Measurements from ENCODE around the gene CCDC187.

The CCDC187 gene

DNA sequence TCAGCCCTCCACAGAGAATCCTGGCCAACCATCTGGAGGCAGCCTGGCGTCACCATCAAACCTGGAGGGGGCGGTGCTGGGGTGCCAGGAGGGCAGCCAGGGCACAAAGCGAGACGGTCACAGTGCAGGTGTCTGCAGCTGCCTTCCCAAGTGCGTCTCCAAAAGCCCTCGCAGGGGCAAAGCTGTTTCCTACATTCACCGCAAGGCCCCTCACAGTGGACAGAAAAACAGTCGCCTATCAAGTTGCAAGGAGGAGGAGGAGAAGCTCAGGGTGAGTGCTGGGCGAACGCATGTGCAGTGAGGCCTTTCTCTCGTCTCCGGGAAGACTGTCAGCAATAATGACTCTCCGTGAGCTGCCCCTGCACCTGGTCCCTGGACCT lies 81.0 kb downstream of the CCDC187 start:
- no peak for DNase-seq

DNA sequence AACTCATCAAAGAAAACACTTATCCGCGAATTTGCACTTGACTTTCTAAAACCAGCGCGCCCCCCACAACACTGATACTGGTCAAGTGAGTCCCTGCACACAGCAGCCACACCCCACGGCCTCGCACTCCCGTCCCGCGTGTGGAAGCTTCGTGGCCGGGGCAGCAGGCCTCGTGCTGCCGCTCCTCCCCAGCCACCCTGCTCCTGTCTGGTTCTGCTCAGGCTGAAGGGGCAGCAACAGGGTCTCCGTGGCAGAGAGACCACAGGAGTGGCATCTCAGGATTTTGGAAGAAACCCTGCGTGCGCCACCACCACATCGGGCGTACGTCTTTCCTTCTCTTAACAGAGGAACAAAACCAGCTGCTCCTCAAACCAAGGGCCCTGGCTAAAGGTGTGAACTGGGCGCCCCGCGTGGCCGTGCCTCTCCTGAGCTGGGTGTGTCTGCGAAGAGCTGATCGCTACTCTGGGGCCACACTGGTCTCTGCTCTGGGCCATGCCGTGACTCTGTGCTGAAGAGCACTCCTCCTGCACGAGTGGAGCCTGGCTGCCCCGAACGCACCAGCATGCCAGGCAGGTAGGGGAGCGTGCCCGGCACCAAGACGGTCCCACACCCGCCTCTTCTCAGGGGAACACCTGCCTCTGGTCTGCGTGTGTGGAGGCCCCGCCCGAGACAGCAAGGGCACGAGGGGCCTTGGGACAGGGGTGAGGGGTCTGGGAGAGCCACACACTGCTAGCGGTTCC lies 81.6 kb downstream of the CCDC187 start:
- no peak for DNase-seq

DNA sequence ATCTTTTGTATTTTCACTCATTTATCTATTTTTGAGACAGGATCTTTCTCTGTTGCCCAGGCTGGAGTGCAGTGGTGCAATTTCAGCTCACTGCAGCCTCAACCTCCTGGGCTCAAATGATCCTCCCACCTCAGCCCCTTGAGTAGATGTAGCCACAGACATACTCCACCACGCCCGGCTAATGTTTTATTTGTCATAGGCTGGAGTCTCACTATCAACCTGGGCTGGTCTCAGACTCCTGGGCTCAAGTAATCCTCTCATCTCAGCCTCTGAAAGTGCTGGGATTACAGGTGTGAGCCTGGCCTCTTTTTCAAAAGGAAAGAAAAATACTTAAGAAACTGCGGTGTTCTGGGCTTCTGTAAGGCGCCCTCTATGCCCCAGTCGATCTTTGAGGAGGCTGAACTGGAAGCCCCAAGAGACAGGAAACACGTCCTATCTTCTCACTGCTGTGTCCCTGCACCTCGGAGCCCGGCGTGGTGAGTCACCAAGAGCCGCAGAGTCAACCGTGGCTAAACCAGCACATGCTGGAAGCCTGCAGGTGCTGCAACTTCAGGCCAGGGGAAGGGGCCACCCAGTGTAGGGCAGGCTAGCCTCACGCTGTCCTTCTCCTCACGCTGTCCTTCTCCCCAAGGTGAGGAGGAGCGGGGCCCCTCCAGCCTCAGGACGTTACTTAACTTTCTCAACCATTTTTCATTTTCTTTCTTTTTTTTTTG lies 83.7 kb downstream of the CCDC187 start:
- DNase-seq = no peak

DNA sequence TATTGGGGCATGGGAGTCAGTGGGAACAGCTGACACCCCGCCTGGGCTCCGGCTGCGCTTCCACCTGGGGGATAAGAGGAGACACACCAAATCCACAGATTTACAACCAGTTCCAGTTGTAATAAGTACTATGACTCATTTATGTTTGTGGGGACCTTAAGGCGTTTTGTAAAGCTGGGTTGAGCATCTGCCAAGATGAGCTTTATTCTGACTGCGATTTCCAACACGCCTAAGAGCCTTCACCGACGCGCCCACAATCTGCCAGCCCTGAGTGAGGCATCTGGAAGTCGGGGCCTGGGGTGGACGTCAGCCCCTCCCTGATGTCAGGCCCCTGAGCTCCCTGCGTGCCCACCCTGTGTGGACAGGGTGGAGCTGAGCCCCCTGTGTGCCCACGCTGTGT lies 84.6 kb downstream of the CCDC187 start:
- peak; percentile 94 to 99 for DNase-seq

DNA sequence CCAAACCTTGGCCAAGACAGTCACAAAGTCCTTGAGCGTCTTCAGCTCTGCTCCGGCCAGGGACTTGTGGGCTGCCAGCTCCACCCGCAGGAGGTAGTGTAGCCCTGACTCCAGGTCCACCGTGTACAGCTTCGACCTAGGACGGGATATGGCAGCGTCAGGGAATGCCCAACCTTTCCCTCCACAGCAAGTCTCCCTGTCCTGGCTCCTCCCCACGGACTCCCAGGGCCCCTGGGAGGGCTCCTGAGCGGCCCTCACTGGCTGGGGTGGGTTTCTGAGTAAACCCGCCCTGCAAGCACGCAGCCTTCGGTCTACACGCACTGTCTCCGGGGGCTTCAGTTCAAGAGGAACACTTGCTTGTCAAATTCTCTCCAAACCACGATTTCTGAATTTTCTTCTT lies 85.2 kb downstream of the CCDC187 start:
- peak in 1 of 2 experiments; percentile 20 for DNase-seq

DNA sequence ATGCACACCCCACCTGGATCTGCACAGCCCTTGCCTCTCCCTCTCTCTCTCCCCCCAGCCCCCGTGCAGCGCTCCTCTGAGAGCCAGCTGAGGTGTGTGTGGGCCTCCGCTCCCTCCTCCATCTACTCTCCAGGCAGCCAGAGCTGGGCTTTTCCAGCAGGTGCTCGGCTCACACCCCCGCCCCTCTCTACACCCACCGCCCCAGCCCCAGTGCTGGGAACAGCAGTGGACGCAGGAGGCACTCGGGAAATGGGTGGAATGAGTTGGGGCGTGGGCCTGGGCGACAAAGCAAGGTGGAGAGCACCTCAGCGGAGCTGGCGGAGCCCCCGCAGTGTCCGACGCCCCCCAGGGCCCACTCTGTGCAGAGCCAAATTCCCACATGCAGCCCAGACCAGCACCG lies 85.6 kb downstream of the CCDC187 start:
- no peak for DNase-seq

DNA sequence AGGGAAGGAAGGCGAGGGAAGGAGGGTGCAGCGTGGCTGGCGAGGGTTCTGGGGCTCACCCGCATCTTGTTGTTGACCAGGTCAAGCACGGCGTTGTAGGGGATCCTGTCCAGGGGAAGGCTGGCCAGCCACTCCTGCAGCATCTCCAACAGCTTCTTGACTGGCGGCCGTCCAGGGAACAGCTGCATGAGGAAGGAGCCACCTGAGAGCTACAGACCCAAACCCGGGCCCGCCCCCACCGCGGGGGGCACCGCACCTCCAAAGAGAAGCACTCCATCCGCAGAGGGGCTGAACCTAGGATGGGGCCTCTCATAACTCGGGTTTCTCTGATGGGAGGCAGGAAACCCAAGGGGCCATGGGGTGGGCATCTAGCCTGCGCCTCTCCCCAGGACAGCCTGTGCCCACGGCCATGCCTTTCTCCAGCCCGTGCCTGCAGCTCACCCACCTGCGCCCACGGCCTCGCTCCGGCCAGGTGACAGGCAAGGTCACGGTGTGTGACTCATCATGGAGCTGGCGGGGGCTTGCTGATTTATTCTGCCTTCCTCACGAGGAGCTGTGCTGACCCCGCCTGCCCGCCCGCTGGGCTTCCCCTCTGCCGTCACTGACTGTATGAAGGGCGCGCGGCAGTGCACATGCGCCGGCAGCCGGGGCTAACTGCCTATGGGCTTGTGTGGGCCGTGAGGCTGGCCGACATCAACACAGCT lies 87.2 kb downstream of the CCDC187 start:
- DNase-seq = no peak

DNA sequence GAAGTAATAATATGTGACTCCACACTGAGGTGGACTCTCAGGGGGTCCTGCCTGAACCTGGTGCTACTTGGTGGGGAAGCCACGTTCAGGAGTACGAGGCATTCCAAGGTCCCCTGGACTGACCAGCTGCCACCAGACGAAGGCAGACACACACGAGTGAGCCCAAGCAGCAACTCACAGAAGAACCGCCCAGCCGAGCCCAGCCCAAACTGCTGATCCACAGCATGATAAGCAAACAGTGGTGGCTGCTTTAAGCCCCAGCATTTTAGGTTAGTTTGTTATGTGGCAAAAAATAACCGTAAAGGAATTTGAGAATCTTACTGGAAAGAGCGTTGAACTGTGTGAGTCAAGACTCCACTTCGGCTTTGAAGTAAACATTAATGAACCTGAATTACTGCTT lies 90.2 kb downstream of the CCDC187 start:
- no peak for DNase-seq

DNA sequence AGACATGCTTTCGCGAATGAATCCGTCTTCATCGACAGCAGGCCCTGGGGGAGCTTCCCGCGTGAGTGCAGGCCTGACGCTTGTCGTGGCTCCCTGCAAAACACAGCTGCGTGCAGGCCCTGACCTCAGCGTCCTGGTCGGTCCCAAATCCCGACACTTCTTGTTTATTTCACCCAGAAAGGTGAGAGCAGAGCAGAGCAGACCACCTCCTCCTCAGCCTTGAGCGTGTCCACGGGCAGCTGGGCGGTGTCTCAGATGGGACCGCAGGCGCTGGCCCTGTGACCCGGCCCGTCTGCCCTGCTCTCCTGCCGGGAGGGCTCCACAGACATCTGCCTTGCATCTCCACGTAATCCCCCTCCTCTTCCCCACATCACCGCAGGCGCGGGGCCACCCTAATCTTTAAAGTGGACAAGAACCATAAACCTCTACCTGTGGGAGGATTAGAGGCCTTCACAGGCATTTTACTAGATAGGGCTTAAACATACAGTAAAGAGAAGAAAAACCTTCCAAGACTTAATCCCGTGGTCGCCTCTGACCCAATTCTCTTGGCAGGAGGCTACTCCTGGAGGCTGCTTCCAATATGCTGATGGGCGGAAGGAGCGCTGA lies 91.4 kb downstream of the CCDC187 start:
- peak in 1 of 2 experiments; percentile 22 for DNase-seq

DNA sequence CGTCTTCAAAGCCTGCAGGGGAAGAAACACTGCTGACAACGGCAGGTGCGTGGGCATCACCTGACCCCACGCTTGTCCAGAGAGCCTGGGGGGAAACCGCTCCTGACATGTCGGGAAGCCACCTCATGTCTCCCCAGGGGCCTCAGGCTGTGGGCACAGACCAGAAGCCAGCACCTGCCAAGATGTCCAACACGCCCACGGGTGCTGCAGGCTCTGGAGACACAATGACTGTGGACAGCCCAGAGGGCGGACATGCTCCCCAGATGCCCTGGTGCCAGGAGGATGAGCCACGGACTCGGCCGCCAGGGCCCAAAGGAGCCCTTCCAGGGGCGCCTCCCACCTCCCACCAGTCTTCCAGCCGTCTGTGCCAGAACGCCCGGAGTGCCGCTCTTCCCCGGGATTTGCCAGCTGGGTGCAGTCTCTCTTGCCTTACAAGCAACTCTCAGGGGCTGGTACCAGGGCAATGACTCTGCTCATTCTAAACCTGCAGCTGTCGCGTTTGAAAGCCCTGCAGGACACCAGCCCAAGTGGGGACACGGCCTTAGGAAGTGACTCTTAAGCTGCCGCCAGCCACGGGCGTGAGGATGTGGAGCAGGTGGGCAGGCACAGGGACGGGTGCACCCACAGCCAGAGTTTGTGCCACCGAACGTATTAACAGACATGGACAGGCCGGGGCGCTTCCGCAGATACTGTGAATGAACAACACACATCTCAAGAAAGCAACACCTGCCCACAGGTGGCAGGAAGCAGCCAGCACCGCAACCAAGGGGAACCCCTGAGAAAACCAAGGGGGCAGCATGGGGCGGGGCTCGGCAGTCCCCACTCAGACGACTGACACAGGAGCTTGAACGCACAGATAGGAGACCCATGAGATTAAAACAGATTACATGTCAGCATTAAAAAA lies 92.2 kb downstream of the CCDC187 start:
- peak in 1 of 2 experiments; percentile 52 for DNase-seq

DNA sequence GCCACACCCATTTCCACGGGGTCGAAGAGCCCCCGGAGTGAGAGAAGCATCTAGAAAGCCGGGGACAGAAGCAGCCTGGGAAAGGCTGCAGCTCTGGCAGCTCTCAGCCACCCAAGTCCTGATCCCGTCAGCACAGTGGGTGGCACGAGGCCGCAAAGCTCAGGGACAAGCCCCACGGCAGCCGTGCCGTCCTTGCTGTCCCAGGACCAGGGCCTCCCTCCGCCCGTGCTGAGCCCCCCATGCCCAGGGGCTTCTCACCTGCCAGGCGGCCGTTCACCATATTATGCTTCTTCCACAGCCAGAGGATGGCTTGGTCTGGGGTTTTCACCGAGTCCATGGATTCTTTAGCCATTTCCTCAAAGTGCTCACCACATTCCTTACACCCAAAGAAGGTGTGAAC lies 92.9 kb downstream of the CCDC187 start:
- no peak for DNase-seq

DNA sequence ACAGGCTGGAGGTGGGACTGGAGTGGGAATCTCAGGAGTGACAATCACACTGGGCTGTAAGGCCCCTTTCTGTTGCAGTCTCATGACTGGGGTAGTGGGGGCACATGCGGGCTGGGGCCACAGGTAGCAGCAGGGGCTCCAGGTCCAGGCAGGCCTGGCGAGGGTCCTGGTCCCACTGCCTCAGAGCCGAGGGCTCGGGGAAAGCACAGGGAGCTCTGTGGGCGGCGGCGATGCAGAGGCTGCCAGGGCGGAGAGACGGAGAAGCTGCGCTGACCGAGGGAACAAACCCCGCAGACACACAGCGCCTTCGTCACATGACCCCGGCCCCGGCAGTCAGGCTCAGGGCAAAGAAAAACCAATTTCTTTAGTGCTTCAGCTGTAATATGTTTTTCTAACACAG lies 93.6 kb downstream of the CCDC187 start:
- no peak for DNase-seq

DNA sequence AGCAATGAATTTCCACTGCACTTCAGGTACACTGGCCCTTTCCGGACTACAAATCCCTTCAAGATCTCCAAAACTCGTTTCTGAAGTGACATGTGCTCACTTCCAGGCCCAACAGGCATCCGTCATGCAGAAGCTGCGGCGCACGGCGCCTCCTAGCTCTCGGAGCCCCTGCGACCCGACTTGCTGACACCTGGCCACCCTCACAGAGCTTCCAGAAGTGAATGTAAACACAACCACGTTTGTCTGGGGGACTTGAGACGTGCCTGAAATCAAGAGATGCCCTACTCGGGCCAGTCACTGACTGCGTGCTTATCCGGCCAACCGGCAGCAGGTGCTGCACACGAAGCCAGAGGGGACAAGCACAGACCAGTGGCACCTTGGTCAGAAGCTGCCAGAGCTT lies 94.1 kb downstream of the CCDC187 start:
- no peak for DNase-seq

DNA sequence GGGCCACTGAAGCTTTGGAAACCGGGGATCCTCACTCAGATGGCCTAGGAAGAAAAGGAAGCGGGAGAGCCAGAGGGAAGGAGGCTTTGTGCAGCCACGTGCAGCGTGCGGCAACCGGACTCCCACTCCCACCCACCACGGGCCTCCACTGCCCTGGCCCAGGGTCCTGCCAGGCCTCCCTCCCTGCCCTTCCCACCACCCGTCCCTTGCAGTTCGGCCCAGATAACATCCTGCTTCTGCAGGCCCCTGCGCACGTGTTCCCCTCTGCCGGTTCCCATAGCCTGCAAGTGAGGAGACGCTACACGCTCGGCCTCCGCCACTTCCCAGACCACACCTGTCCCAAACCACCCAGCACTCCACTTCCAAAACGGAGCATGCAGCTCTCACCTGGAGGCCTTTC lies 94.7 kb downstream of the CCDC187 start:
- no peak for DNase-seq

DNA sequence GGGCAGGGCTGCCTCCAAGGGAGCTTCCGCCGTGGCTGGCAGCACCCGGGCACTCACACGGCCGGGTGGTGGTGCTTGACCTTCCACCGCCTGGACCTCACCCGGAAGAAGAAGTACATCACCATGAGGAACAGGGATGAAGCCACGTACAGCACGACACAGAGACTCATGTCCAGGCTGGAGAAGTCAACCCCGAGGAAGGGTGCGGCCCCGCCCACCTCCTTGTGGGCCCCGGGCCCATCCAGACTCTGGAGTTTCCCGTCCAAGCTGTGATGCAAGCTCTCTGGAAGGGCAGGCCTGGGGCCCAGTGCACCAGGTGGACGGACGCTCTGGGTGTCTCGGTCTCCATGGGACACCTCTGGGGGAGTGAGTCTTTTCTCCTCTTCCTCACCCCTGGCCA lies 95.2 kb downstream of the CCDC187 start:
- no peak for DNase-seq

DNA sequence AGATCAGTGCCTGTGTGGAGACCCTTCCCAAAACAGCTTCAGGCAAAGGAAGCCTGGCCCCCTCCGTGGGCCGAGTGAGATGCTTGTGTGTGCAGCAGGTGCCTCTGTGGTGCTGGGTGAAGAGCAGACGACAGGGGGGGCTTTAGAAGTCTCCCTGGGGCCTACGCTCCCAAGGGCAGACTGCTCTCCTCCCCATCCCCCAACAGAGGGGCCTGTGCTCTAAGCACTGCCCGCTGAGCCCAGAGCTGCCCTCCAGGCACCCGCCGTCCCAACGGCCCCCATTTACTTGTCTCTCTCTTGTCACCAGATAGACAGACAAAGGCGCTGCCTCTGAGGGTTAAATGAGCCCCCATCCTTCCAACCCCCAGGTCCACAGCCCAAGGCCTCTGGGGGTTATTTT lies 96.3 kb downstream of the CCDC187 start:
- no peak for DNase-seq

DNA sequence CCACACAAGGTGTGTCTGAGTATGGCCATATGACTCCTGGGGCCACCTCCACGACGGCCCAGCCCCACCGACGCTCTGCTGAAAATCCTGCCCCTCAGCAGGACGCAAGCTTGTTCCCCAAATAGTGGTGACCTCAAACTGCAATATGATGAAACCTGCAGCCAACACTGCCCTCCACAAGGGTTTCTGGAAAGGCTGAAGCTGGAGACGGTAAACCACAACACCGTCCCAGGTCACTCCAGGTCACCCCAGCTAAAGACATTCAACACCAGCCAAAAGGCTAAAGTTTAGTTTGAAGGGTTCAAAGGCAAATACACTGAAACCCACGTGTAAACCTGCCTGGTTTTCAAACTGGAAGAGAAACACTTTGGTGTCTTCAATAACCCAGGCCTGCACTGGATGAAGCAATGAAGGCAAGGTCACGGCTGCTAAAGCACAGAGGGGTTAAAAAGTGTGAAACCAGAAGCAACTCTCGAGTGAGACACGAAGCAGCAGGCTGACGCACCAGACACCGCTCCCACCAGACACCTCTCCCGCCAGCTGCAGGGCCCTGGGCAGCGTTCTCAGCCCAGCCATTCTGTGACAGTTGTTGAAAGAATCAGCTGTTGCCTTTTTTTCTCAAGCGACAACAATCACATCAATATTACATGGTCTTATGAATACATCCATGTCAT lies 97.2 kb downstream of the CCDC187 start:
- DNase-seq = no peak

DNA sequence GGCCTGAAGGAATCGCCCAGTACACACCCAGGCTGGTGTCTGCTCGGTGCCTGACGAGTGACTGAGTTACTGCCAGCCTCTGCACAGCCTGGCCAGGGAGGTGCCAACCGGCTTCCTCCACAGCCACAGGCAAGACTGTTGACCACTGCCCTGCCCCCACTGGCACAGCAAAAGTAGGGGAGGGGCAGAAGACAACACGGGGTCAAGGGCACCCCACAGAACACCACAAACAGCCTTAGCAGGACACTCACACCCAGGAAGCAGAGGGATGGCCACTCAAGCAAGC lies 98.2 kb downstream of the CCDC187 start:
- no peak for DNase-seq

DNA sequence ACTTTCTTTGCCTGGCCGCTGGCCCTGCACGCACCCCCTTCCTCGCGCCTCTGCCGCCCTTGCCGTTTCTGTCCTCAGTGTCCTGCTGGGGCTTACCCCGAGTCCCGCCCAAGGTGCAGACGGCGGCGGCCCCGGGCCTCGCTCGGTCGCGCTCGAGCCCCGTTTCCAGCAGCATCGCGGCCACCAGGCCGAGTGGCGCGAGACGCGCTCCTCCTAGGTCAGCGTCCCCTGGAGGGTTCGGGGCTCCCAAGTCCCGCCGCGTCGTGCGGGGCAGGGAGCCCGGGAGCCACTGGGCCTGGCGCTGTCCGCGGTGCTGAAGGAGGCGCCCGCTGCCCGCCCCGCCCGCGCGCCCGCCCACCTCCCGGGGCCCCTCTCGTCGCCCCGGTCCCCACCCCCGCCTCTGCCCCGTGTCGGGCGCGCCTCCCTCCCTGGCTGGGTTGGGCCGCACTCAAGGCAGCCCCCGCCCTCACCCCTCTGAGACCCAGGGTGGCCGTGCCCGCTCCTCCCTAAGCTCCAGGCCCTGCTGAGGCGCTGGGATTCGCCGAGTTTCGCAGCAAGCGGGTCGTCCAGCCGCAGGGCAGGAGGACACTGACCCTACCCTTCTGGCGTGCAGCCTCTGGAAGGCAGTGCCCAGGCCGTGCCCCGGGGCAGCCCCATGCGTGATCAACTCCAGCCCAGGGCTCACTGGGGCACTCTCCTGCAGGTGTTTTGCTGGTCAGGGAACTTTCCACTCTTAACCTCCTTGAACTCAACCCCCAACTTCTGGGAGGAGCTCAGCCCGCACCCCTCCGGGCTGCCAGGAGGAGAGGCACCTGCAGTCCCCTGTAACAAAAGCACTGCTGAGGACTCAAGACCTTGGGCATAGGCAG lies 98.8 kb downstream of the CCDC187 start, which contains the start of gene LHX3:
Gene LHX3, minus strand, starts transcription at position 291 of the 869 bp plus-strand sequence. Its CDS starts 116 bp downstream, at position 175.
- DNase-seq = no peak

DNA sequence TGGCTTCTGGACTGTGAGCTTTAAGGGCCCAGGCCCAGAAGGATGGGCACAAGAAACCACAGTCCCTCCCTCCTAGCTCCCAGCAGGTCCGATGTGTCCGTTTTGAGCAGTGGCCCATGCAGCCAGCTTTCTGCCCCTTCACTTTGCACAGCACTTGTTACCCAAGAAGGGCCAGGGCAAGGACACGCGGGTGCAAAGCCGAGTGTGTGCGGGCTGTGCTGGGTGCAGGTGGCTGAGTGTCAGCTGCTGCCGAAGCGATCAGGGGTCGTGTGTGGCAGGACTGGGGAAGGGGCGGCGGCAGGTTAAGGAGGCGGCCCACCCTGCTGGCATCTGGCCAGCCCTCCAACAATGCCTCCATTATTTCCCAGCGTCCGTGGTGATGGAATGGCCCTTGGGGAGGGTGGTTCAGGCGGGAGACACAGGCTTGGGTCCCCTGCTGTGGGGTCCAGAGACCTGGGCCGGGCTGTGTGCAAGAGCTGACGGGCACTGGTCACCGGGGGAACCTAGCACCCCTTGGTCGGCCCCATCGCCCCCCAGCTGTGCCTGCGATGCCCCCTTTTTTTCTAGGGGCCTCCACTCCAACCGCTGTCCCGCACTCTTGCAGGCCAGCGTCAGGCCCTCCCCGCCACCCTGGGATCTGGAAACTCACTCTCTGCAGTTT lies 99.6 kb downstream of the CCDC187 start:
- no peak for DNase-seq
